Colonic mucosa (tissue), 4 donors: ENCODE results near the gene ORC5. TPM values are rescaled to one million over a fixed set of nuclear protein-coding genes. Genes with fewer than 3 reads are reported as not detected.

Experiments
- DNase-seq: peaks from one replicate; pipeline ENCODE4 v3.0.0-alpha.2; 2020
- H3K27ac ChIP-seq: fragments of 200-600 bp; one replicate; pipeline ENCODE4 v1.8.0; 2021
- H3K27me3 ChIP-seq: fragments of 200-600 bp; one replicate; pipeline ENCODE4 v1.8.0; 2021
- H3K36me3 ChIP-seq: fragments of 200-600 bp; one replicate; pipeline ENCODE4 v1.8.0; 2021
- H3K4me1 ChIP-seq: fragments of 200-600 bp; one replicate; pipeline ENCODE4 v1.8.0; 2021; ENCODE audit warnings: mild to moderate bottlenecking
- H3K4me3 ChIP-seq: fragments of 200-600 bp; one replicate; pipeline ENCODE4 v1.8.0; 2021
- H3K9ac ChIP-seq, 2 donors: one replicate each; pipeline ENCODE4 v1.7.0; 2013; ENCODE audit warnings: control low read depth in 2 of 2, low read depth in 2 of 2, low read length in 2 of 2
- H3K9me3 ChIP-seq: fragments of 200-600 bp; one replicate; pipeline ENCODE4 v1.8.0; 2021
- CTCF ChIP-seq: fragments of 200-600 bp; IDR thresholded peaks from one replicate; pipeline ENCODE4 v1.8.0; 2022; ENCODE audit warnings: antibody characterized with exemption, mild to moderate bottlenecking
- intact Hi-C: fragments of 100-400 bp; cut with DNase I; formaldehyde crosslinking; loops from one replicate; pipeline ENCODE4 v1.14.1; 2022
- total RNA-seq, 2 donors: library from RNA; stranded (reverse); fragmentation: NEBNext Ultra II Directional in 1 of 2; extraction: Animal tissue kit (Norgen Biotek cat#: 25700) in 1 of 2; gene quantifications; one replicate each; pipeline ENCODE4 v1.2.1, GENCODE V29; 2021
- donor health status: healthy.
- donor health status: DM: no; HTN: no; CAD: no.
- donor health status: DM: no; HTN: no; CAD: no.

ORC5 gene
- total RNA-seq, 2 donors from 2014 or later: 13.9 to 18.9 TPM

DNA sequence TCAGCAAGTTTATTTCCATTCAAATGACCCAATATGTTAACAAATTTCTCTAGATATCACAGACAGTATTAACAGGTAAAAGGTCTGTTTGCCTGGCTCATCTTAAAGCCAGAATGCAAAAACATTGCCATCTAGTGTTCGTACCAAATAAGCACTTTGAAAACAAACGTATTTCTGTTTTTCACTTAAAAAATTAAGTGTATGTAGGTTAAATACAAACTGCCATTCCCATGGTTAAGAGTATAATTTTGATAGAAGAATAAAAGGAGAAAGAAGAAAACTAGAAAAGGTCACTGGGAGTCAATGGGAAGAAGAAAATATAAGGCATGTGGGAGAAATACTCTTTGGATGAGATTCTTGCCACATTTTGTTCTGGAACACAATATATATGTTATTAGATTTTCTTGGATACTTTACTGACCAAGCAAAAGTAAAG is 51.0 kb downstream of the ORC5 start:
- DNase-seq: no peak
- no peaks in the 10 kb centered on the region for H3K36me3 ChIP-seq
- no peaks in the 10 kb centered on the region for H3K27me3 ChIP-seq
- no peak overlapping the region for H3K27ac ChIP-seq
- intact Hi-C loops: loop anchor here (5.0 kb wide), 1 partner anchor 585 kb away; no protein-coding TSS in a partner anchor
- no peaks in the 10 kb centered on the region for H3K9me3 ChIP-seq
- H3K4me3 ChIP-seq: no peak overlapping the region
- peak; percentile 28 for TF ChIP-seq CTCF
- no peaks in the 10 kb centered on the region for H3K4me1 ChIP-seq
- no peak overlapping the region for H3K9ac ChIP-seq

- no peak for DNase-seq
- no peaks in the 10 kb centered on the region for H3K9me3 ChIP-seq
- H3K9ac ChIP-seq: no peak overlapping the region
- intact Hi-C loops: no loop called here
- H3K4me1 ChIP-seq: no peaks in the 10 kb centered on the region
- H3K36me3 ChIP-seq: no peaks in the 10 kb centered on the region
- no peak overlapping the region for H3K4me3 ChIP-seq
- H3K27ac ChIP-seq: no peak overlapping the region
- no peaks in the 10 kb centered on the region for H3K27me3 ChIP-seq
- TF ChIP-seq CTCF: no peak
These were observed 54.5 kb downstream of the ORC5 start for GRCh38 chr7:104153287-104153686.

- Histone ChIP-seq H3K4me3 (no peak overlapping the region), H3K36me3 (no peaks in the 10 kb centered on the region), H3K27me3 (no peaks in the 10 kb centered on the region), H3K9ac (no peak overlapping the region), H3K4me1 (no peaks in the 10 kb centered on the region), H3K27ac (no peak overlapping the region), H3K9me3 (no peaks in the 10 kb centered on the region)
- TF ChIP-seq CTCF: no peak
- intact Hi-C loops: no loop called here
- DNase-seq: no peak
These were observed 55.3 kb downstream of the ORC5 start for GRCh38 chr7:104152468-104152867.

DNA sequence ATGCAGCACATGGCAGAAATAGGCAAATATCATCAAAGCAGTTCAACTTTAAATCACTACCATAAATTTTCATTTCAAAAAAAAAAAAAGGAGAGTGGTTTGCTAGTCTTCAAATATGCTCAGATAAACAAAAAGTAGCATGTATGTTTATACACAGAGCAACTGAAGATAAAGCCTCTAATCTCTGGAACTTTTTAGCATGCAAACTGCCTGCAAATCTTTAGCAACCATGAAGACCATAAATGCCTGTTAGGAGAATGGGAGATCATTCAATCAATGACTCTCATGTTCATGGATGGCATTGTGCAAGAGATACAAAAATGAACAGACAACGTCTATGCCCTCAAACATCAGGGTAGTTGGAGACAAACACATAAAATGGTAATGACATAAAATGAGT is 57.3 kb downstream of the ORC5 start:
- Histone ChIP-seq H3K9ac (no peak overlapping the region), H3K9me3 (no peaks in the 10 kb centered on the region), H3K36me3 (no peaks in the 10 kb centered on the region), H3K4me3 (no peak overlapping the region), H3K27ac (no peak overlapping the region), H3K27me3 (no peaks in the 10 kb centered on the region), H3K4me1 (no peaks in the 10 kb centered on the region)
- DNase-seq: no peak
- no peak for TF ChIP-seq CTCF
- intact Hi-C loops: no loop called here

DNA sequence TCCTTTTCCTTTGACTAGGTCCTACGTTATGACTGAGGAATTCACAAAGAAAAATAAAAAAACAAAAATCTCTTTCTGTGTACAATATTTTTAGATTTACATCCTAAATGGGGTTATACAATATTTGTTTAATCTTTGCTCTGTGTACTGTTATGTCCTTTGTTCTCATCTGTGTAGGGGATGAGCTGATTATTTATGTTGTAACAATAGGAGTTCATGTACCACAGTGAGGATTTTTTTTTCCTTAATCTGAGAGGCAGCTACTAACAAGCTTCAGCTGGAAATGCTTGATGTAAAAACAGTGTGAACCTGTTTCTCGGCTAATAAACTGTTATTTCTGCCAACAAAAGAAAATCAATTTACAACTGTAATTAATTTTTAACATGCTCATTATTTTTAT is 58.0 kb downstream of the ORC5 start:
- Histone ChIP-seq H3K4me3 (no peak overlapping the region), H3K27ac (no peak overlapping the region), H3K9me3 (no peaks in the 10 kb centered on the region), H3K4me1 (no peaks in the 10 kb centered on the region), H3K36me3 (no peaks in the 10 kb centered on the region), H3K9ac (no peak overlapping the region), H3K27me3 (no peaks in the 10 kb centered on the region)
- no peak for TF ChIP-seq CTCF
- no peak for DNase-seq
- intact Hi-C loops: no loop called here

- Histone ChIP-seq H3K4me1 (no peaks in the 10 kb centered on the region), H3K4me3 (no peak overlapping the region), H3K9ac (no peak overlapping the region), H3K27ac (no peak overlapping the region), H3K27me3 (no peaks in the 10 kb centered on the region), H3K36me3 (no peaks in the 10 kb centered on the region), H3K9me3 (no peaks in the 10 kb centered on the region)
- no peak for TF ChIP-seq CTCF
- intact Hi-C loops: no loop called here
- no peak for DNase-seq
These were observed 65.7 kb downstream of the ORC5 start for GRCh38 chr7:104142147-104142546.
